ENCODE results near the gene PPP1R15B. TPM values are rescaled to one million over a fixed set of nuclear protein-coding genes. Genes with fewer than 3 reads are reported as not detected.

The PPP1R15B gene
- total RNA-seq, 2 experiments from 2014 or later, result 62.5 to 70.6 TPM

Other genes starting within 250 kb of the PPP1R15B start
- gene REN, start 245.5 kb downstream of the PPP1R15B start, total RNA-seq, result not detected
- not detected for gene KISS1, start 215.3 kb downstream of the PPP1R15B start, total RNA-seq
- not detected for gene GOLT1A, start 197.8 kb downstream of the PPP1R15B start, total RNA-seq
- not detected for gene PLEKHA6, start 51.9 kb downstream of the PPP1R15B start, total RNA-seq
- gene PIK3C2B, start 83.0 kb upstream of the PPP1R15B start, total RNA-seq, result 10 to 100 TPM; 27.4 to 28.9 TPM
- gene MDM4, start 104.6 kb upstream of the PPP1R15B start, total RNA-seq, result 10 to 100 TPM; 95.0 to 98.1 TPM

Data from activated CD4-positive, alpha-beta T cell treated with anti-CD3 and anti-CD28 coated beads, Interleukin-2, amount 10 ng/mL, durations not matched to agents 7 days and 5 days (primary cell).